Breast epithelium (tissue), 3 donors: Measurements from ENCODE around the gene TRIP4.

Source experiments
- POLR2A ChIP-seq: fragments of 450-650 bp; IDR thresholded peaks from one replicate; pipeline ENCODE4 v1.6.1; 2016; ENCODE audit warnings: antibody characterized with exemption, mild to moderate bottlenecking, moderate library complexity
- POLR2AphosphoS5 ChIP-seq, 3 donors: sonication (generic); formaldehyde crosslinking; IDR thresholded peaks; one replicate each; pipeline ENCODE4 v1.6.1; 2017; ENCODE audit warnings: antibody characterized with exemption in 3 of 3
- TF ChIP-seq, protein P1 (sequence below), 3 donors: fragments of 450-650 bp; IDR thresholded peaks; one replicate each; pipeline ENCODE4 v1.5.1; 2016 to 2017; ENCODE audit warnings: antibody characterized with exemption in 3 of 3, mild to moderate bottlenecking in 3 of 3, moderate library complexity in 3 of 3

DNA sequence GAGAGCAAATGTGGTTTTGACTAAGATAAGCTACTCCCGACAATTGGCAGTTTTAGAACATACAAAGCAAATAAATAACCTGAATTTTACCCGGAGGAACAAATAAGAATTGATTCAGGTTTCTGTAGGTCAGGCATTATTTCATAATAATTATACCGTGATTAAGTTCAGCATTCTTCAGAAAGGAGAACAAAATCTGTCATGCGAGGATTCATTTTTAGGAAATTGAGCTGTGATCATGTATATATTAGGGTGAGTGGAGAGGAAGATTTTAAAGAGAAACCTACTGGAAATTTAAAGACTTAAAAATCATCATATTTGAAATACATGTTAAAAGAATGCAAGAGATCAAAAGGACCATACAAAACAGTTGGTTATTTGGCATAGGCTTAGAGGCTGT is 93.3 kb downstream of the TRIP4 start:
- TF ChIP-seq POLR2A (no peak), POLR2AphosphoS5 (IDR thresholded peaks at IDR 0.05) (no peak)
- TF ChIP-seq, protein P1, sequence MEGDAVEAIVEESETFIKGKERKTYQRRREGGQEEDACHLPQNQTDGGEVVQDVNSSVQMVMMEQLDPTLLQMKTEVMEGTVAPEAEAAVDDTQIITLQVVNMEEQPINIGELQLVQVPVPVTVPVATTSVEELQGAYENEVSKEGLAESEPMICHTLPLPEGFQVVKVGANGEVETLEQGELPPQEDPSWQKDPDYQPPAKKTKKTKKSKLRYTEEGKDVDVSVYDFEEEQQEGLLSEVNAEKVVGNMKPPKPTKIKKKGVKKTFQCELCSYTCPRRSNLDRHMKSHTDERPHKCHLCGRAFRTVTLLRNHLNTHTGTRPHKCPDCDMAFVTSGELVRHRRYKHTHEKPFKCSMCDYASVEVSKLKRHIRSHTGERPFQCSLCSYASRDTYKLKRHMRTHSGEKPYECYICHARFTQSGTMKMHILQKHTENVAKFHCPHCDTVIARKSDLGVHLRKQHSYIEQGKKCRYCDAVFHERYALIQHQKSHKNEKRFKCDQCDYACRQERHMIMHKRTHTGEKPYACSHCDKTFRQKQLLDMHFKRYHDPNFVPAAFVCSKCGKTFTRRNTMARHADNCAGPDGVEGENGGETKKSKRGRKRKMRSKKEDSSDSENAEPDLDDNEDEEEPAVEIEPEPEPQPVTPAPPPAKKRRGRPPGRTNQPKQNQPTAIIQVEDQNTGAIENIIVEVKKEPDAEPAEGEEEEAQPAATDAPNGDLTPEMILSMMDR (IDR thresholded peaks at IDR 0.05) = no peak
